Prostate gland (tissue), 2 donors: Measurements from ENCODE around the gene NUDCD3. TPM values are rescaled to one million over a fixed set of nuclear protein-coding genes. Genes with fewer than 3 reads are reported as not detected.

ENCODE experiments used
- DNase-seq: peaks from one replicate; pipeline ENCODE4 v3.0.0-alpha.2; 2019; ENCODE audit warnings: low spot score
- H3K27ac ChIP-seq, 2 donors: fragments of 200-600 bp; sonication (generic); 2 replicates each; pipeline ENCODE4 v1.5.1; 2017 to 2019
- H3K27me3 ChIP-seq: fragments of 200-600 bp; sonication (generic); replicated peaks from 2 replicates; pipeline ENCODE4 v1.5.1; 2019; ENCODE audit not compliant: insufficient read depth
- H3K36me3 ChIP-seq, 2 donors: fragments of 200-600 bp; sonication (generic); 1 replicate in 1 of 2; 2 replicates in 1 of 2; pipeline versions ENCODE4 v1.5.1 to v1.8.1; 2017 to 2019
- H3K4me1 ChIP-seq: fragments of 200-600 bp; sonication (generic); replicated peaks from 2 replicates; pipeline ENCODE4 v1.5.1; 2019
- H3K4me3 ChIP-seq, 2 donors: fragments of 200-600 bp; sonication (generic); 2 replicates each; pipeline ENCODE4 v1.5.1; 2017 to 2019
- H3K9me3 ChIP-seq: fragments of 200-600 bp; sonication (generic); 2 replicates; pipeline ENCODE4 v1.5.1; 2017
- POLR2A ChIP-seq: fragments of 450-650 bp; IDR thresholded peaks from one replicate; pipeline ENCODE4 v1.6.1; 2016; ENCODE audit warnings: antibody characterized with exemption, mild to moderate bottlenecking
- POLR2AphosphoS5 ChIP-seq: sonication (generic); formaldehyde crosslinking; IDR thresholded peaks from one replicate; pipeline ENCODE4 v1.6.1; 2017; ENCODE audit warnings: antibody characterized with exemption
- WGBS: methylation state at CpG from one replicate; pipeline ENCODE4 v1.1.5; 2018; 5-methylcytosine and 5-hydroxymethylcytosine counted together
- intact Hi-C: fragments of 100-400 bp; cut with DNase I; formaldehyde crosslinking; loops from one replicate; pipeline ENCODE4 v1.14.2; 2022
- total RNA-seq, 2 donors: library from RNA; depleted of rRNA; stranded (reverse); fragments of >200 nt; gene quantifications; one replicate each; pipeline ENCODE4 v1.1.0, GENCODE V29; 2016
- TF ChIP-seq, protein P1 (sequence below), 4 experiments: fragments of 200-600 bp in 2 of 4; fragments of 450-650 bp in 2 of 4; sonication (generic) in 2 of 4; IDR thresholded peaks; 1 replicate in 3 of 4; 2 replicates in 1 of 4; pipeline ENCODE4 v1.5.1; 2016 to 2019; ENCODE audit warnings: antibody characterized with exemption in 4 of 4, mild to moderate bottlenecking in 2 of 4, moderate library complexity in 2 of 4

Gene NUDCD3
- total RNA-seq, 2 donors from 2014 or later, result 55.2 to 55.9 TPM

DNA sequence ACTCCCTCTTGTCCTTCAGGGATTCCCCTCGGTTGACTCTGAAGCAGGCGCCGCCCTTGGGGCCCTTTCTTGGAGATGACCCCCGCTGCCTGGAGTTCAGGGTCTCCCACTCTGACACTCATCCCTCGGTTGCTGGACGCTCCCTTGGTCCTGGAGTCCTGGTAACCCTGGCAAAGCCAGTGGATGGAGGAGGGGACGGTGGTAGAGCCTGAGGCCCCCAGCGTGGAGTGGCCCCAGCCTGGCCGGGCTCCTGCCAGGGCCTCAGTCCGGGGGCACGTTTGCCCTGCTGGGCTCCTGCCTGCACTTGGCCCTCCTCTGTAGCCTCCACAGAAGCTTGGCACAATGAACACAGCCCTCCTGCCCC, 155.7 kb downstream of the NUDCD3 start:
- intact Hi-C loops, result no loop called here
- Histone ChIP-seq H3K27me3 (no peaks in the 10 kb centered on the region), H3K4me1 (no peaks in the 10 kb centered on the region), H3K9me3 (no peaks in the 10 kb centered on the region), H3K4me3 (no peak overlapping the region), H3K36me3 (no peaks in the 10 kb centered on the region), H3K27ac (no peak overlapping the region)
- 87% methylated on average over 11 of the region's 11 CpGs for WGBS
- TF ChIP-seq POLR2AphosphoS5 (no peak), POLR2A (no peak)
- TF ChIP-seq, protein P1, sequence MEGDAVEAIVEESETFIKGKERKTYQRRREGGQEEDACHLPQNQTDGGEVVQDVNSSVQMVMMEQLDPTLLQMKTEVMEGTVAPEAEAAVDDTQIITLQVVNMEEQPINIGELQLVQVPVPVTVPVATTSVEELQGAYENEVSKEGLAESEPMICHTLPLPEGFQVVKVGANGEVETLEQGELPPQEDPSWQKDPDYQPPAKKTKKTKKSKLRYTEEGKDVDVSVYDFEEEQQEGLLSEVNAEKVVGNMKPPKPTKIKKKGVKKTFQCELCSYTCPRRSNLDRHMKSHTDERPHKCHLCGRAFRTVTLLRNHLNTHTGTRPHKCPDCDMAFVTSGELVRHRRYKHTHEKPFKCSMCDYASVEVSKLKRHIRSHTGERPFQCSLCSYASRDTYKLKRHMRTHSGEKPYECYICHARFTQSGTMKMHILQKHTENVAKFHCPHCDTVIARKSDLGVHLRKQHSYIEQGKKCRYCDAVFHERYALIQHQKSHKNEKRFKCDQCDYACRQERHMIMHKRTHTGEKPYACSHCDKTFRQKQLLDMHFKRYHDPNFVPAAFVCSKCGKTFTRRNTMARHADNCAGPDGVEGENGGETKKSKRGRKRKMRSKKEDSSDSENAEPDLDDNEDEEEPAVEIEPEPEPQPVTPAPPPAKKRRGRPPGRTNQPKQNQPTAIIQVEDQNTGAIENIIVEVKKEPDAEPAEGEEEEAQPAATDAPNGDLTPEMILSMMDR (IDR thresholded peaks at IDR 0.05), result no peak
- DNase-seq, result no peak

DNA sequence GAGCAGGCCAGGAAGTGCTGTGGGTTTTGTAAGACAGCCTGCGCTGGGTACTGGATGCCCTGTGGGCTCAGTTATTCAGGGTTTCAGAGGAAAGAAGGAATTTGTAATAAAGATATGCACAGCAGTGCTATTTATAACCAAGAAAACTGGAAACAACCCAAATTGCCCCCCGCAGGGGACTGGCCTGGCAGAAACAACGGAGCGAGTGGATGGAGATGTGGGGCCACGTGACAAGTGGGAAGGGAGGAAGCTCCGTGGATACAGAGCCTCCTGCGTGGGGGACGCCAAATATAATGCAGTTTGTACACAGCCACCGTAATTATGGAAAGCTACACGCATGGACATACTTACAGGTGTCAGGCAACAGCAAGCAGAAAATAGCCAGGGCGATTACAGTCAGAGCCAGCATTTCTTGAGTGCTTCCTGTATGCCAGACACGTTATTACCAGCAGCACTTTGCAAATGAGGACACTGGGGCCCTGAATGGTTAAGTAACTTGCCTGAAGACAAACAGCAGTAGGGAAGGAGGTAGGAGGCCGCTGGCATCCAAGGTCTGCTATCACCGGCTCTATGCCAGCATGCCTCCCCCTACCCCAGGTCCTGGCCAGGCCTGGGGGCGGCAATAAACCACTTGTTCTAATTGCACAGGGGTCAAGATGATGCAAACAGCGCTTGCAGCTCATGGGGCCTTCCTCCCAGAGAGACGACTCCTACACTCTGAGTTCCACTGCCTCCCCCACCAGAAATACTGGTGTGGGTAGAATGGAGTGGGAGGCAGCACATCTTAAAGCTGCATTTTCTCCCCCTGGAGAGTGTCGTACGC, 156.3 kb downstream of the NUDCD3 start:
- Histone ChIP-seq H3K4me3 (no peak overlapping the region), H3K27ac (no peak overlapping the region), H3K36me3 (no peaks in the 10 kb centered on the region), H3K4me1 (no peaks in the 10 kb centered on the region), H3K9me3 (no peaks in the 10 kb centered on the region), H3K27me3 (no peaks in the 10 kb centered on the region)
- TF ChIP-seq POLR2A, result no peak
- TF ChIP-seq, protein P1 (IDR thresholded peaks at IDR 0.05), result no peak
- TF ChIP-seq POLR2AphosphoS5, result no peak
- DNase-seq, result no peak
- WGBS, result 69% methylated on average over 19 of the region's 19 CpGs
- intact Hi-C loops, result no loop called here

DNA sequence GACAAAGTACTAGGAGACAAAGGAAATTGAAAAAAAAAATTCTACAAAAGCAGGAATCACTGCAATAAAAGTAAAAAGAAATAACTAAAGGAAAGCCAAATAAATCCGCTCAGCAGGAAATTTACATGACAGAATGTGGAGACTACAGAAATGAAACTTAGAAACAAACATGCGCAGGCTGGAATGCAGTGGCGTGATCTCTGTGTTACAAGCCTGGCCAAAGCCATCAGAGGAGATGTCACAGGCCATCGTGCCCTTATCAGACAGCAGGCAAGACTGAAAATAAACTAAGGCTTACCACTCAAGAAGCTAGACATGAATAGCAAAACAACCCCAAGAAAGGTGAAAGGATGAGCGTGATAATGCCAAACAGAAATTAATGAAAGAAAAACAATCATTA, 158.8 kb downstream of the NUDCD3 start:
- TF ChIP-seq POLR2AphosphoS5 (no peak), POLR2A (no peak)
- TF ChIP-seq, protein P1 (IDR thresholded peaks at IDR 0.05), result no peak
- 64% methylated on average over 5 of the region's 5 CpGs for WGBS
- Histone ChIP-seq H3K27me3 (no peaks in the 10 kb centered on the region), H3K9me3 (no peaks in the 10 kb centered on the region), H3K36me3 (no peaks in the 10 kb centered on the region), H3K4me3 (no peak overlapping the region), H3K4me1 (no peaks in the 10 kb centered on the region), H3K27ac (no peak overlapping the region)
- no peak for DNase-seq
- intact Hi-C loops, result no loop called here

DNA sequence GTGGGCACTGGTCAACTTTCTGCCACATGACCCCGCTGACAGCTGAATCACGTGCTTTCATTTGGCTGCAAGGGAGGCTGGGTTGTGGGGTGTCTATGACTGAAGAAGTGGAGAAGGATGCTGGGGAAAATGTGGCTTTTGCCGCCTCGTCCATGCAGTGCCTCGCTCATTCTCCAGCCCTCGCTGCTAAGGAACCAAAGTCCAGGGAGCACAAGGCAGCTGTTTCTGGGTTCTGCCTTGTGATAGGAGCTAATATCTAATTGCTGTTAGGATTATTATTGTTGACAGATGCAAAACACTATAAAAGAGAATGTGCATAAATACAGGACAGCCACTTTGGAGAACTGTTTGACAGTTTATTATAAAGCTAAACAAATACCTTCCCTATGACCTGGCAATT, 160.1 kb downstream of the NUDCD3 start:
- intact Hi-C loops, result no loop called here
- H3K4me3 ChIP-seq, result no peak overlapping the region
- H3K27ac ChIP-seq, result no peak overlapping the region
- WGBS, result 85% methylated on average over 6 of the region's 6 CpGs
- no peaks in the 10 kb centered on the region for H3K36me3 ChIP-seq
- no peaks in the 10 kb centered on the region for H3K4me1 ChIP-seq
- H3K27me3 ChIP-seq, result no peaks in the 10 kb centered on the region
- H3K9me3 ChIP-seq, result no peaks in the 10 kb centered on the region
- DNase-seq, result no peak
- TF ChIP-seq POLR2AphosphoS5, result no peak
- TF ChIP-seq, protein P1 (IDR thresholded peaks at IDR 0.05), result no peak
- no peak for TF ChIP-seq POLR2A

DNA sequence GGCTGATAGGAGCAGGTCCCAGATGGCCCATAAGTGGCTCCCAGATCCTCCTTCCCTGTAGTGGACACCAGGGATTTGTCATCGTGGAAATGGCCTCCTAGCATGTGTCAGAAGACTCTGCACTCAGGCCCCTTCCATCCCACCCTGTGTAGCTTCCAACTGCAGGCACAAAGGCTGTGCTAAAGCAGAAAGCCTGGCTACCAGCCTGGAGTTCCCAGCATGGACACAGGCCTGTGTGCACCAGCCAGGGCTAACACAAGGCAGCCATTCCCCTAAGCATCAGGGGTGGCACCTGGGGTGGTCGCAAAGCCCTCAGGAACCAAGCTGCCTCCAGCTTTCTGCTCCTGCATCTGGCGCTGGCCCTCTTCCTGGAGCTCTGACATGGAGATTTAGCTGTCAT, 160.6 kb downstream of the NUDCD3 start:
- no peak for TF ChIP-seq POLR2AphosphoS5
- no peak for TF ChIP-seq POLR2A
- TF ChIP-seq, protein P1 (IDR thresholded peaks at IDR 0.05), result no peak
- Histone ChIP-seq H3K4me1 (no peaks in the 10 kb centered on the region), H3K36me3 (no peaks in the 10 kb centered on the region), H3K9me3 (no peaks in the 10 kb centered on the region), H3K27ac (no peak overlapping the region), H3K27me3 (no peaks in the 10 kb centered on the region), H3K4me3 (no peak overlapping the region)
- 95% methylated on average over 3 of the region's 3 CpGs for WGBS
- intact Hi-C loops, result no loop called here
- no peak for DNase-seq
